OCI-LY1 (cell line): ENCODE measurements around the gene HORMAD2.

Source experiments
- H2AFZ ChIP-seq: fragments of 200-600 bp; sonication (generic), shearing (Covaris generic); 2 replicates; pipeline ENCODE4 v1.6.0; 2014; ENCODE audit warnings: antibody characterized with exemption, mild to moderate bottlenecking, low read length
- H3F3A ChIP-seq: fragments of 200-600 bp; sonication (generic), shearing (Covaris generic); 2 replicates; pipeline ENCODE4 v1.6.0; 2014; ENCODE audit warnings: mild to moderate bottlenecking, antibody characterized with exemption, low read length, moderate library complexity; ENCODE audit not compliant: insufficient read depth
- H3K27ac ChIP-seq: fragments of 200-600 bp; sonication (generic); 2 replicates; pipeline ENCODE4 v1.5.1; 2014; ENCODE audit warnings: low read length, mixed run types, mild to moderate bottlenecking, low read depth; ENCODE audit not compliant: poor library complexity, severe bottlenecking
- H3K27me3 ChIP-seq: fragments of 200-600 bp; sonication (generic); 2 replicates; pipeline ENCODE4 v1.6.0; 2014; ENCODE audit warnings: antibody characterized with exemption, mild to moderate bottlenecking, low read length, moderate library complexity; ENCODE audit not compliant: insufficient read depth
- H3K36me3 ChIP-seq: fragments of 200-600 bp; sonication (generic); 2 replicates; pipeline ENCODE4 v1.6.1; 2014; ENCODE audit warnings: mild to moderate bottlenecking, antibody characterized with exemption, low read length, moderate library complexity, mixed read lengths; ENCODE audit not compliant: insufficient read depth
- H3K4me1 ChIP-seq: fragments of 200-600 bp; sonication (generic); 2 replicates; pipeline ENCODE4 v1.5.1; 2014; ENCODE audit warnings: mild to moderate bottlenecking, low read length, moderate library complexity; ENCODE audit not compliant: insufficient read depth, severe bottlenecking
- H3K4me2 ChIP-seq: fragments of 200-600 bp; sonication (generic), shearing (Covaris generic); 2 replicates; pipeline ENCODE4 v1.6.1; 2014; ENCODE audit warnings: low read length
- H3K4me3 ChIP-seq: fragments of 200-600 bp; sonication (generic); 2 replicates; pipeline ENCODE4 v1.5.1; 2014; ENCODE audit warnings: low read length, low read depth, mild to moderate bottlenecking, mixed read lengths; ENCODE audit not compliant: poor library complexity, severe bottlenecking
- H3K79me2 ChIP-seq: fragments of 200-600 bp; shearing (Covaris generic); 2 replicates; pipeline ENCODE4 v1.6.1; 2016; ENCODE audit warnings: mixed run types, low read length, mixed read lengths; ENCODE audit not compliant: insufficient read depth
- H3K9ac ChIP-seq: fragments of 200-600 bp; sonication (generic), shearing (Covaris generic); 2 replicates; pipeline ENCODE4 v1.6.1; 2014; ENCODE audit warnings: mild to moderate bottlenecking, low read length, mixed read lengths
- H3K9me2 ChIP-seq: fragments of 200-600 bp; sonication (generic), shearing (Covaris generic); 2 replicates; pipeline ENCODE4 v1.6.1; 2014; ENCODE audit warnings: low read depth, mild to moderate bottlenecking, low read length, mixed read lengths
- H3K9me3 ChIP-seq: fragments of 200-600 bp; shearing (Covaris generic); 2 replicates; pipeline ENCODE4 v1.6.1; 2014; ENCODE audit warnings: low read length, mixed read lengths
- H4K20me1 ChIP-seq: fragments of 200-600 bp; sonication (generic), shearing (Covaris generic); 2 replicates; pipeline ENCODE4 v1.6.0; 2016; ENCODE audit warnings: mild to moderate bottlenecking, low read length; ENCODE audit not compliant: insufficient read depth
- CTCF ChIP-seq: fragments of 200-600 bp; sonication (generic), shearing (Covaris generic); IDR thresholded peaks from 2 replicates; pipeline ENCODE4 v1.5.1; 2017; ENCODE audit warnings: mild to moderate bottlenecking, antibody characterized with exemption, low read length, moderate library complexity, mixed read lengths
- EZH2 ChIP-seq: fragments of 200-600 bp; sonication (generic), shearing (Covaris generic); IDR thresholded peaks from 2 replicates; pipeline ENCODE4 v1.8.0; 2017; ENCODE audit warnings: borderline replicate concordance, mixed run types, mild to moderate bottlenecking, antibody characterized with exemption, low read length, moderate library complexity, mixed read lengths

Gene HORMAD2

GRCh38 chr22:30143265-30143664, 63.0 kb downstream of the HORMAD2 start:
- Histone ChIP-seq H3K27me3 (no peaks in the 10 kb centered on the region), H3K36me3 (no peaks in the 10 kb centered on the region), H3K4me2 (no peak overlapping the region), H2AFZ (no peak overlapping the region), H3K4me1 (no peaks in the 10 kb centered on the region), H3K79me2 (no peaks in the 10 kb centered on the region), H3K27ac (no peak overlapping the region), H3K4me3 (no peak overlapping the region), H3F3A (no peaks in the 10 kb centered on the region), H3K9me2 (no peaks in the 10 kb centered on the region), H4K20me1 (no peaks in the 10 kb centered on the region), H3K9ac (no peak overlapping the region), H3K9me3 (0 out of 2 replicates have a peak, but pooled peaks cover 4% of the 10 kb centered on the region)
- TF ChIP-seq CTCF (no peak), EZH2 (no peak)

DNA sequence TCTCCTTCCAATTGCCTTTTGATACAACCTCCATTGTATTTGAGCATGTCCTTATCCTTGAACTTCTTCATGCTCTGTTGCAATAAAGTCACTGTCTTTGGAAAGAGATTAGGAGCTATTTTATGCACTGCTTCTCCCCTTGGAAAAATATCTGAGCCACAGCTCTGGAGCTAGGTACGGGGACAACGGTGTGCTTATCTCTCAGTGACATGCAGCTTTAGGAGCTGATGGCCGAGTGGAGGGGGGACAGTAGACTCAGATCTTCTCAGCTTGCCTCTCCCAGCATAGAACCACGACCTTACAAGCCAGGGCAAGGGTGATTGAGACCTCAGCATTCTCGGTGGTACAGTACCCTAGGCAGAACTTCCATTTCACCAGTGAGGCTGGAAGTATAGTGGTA, 64.1 kb downstream of the HORMAD2 start:
- Histone ChIP-seq H3K4me3 (no peak overlapping the region), H3K9me3 (0 out of 2 replicates have a peak, but pooled peaks cover 4% of the 10 kb centered on the region), H3K27ac (no peak overlapping the region), H3K4me2 (no peak overlapping the region), H3K27me3 (no peaks in the 10 kb centered on the region), H3K36me3 (no peaks in the 10 kb centered on the region), H3F3A (no peaks in the 10 kb centered on the region), H4K20me1 (no peaks in the 10 kb centered on the region), H2AFZ (no peak overlapping the region), H3K9ac (no peak overlapping the region), H3K9me2 (no peaks in the 10 kb centered on the region), H3K4me1 (no peaks in the 10 kb centered on the region), H3K79me2 (no peaks in the 10 kb centered on the region)
- TF ChIP-seq CTCF (no peak), EZH2 (no peak)

DNA sequence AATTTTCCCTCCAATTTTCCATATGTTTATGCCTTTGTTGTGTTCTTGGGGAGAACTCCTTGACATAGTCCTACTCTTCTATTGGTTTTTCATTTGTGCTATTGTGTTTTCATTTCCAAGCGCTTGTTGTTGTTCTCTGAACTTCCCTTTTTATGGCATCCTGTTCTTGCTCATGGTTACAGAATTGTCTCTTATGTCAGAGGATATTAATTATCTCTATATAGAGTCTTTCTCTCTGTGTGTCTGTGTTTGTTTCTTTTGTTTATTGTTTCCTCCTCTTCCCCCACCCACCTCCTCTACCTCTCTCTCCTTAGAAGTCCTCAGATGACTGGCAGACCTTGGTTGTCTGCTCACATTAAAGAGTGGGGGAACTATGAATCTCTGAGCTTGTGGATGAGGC, 69.9 kb downstream of the HORMAD2 start:
- no peaks in the 10 kb centered on the region for H3K4me1 ChIP-seq
- H3K4me3 ChIP-seq: no peak overlapping the region
- no peak overlapping the region for H3K9ac ChIP-seq
- no peaks in the 10 kb centered on the region for H3K27me3 ChIP-seq
- H3K4me2 ChIP-seq: no peak overlapping the region
- TF ChIP-seq CTCF: no peak
- no peak for TF ChIP-seq EZH2
- H3K79me2 ChIP-seq: no peaks in the 10 kb centered on the region
- H3K27ac ChIP-seq: no peak overlapping the region
- H4K20me1 ChIP-seq: no peaks in the 10 kb centered on the region
- no peak overlapping the region for H2AFZ ChIP-seq
- no peaks in the 10 kb centered on the region for H3K36me3 ChIP-seq
- H3K9me2 ChIP-seq: no peaks in the 10 kb centered on the region
- no peaks in the 10 kb centered on the region for H3K9me3 ChIP-seq
- no peaks in the 10 kb centered on the region for H3F3A ChIP-seq
